GM21619 (cell line): ENCODE measurements around the gene GPR180.

Experiments used
- ATAC-seq: cut with Tn5 transposase; IDR thresholded peaks from one replicate; pipeline ENCODE4 v1.9.1; 2021; ENCODE audit not compliant: unreplicated experiment

Gene GPR180

GRCh38 chr13:94640721-94641120 lies 39.1 kb downstream of the GPR180 start:
- ATAC-seq: no peak

GRCh38 chr13:94641409-94641941 lies 39.8 kb downstream of the GPR180 start:
- ATAC-seq: no peak

- peak; percentile 73 for ATAC-seq
Measured at GRCh38 chr13:94646904-94647303, 45.2 kb downstream of the GPR180 start.

- no peak for ATAC-seq
Measured at GRCh38 chr13:94656176-94656575, 54.5 kb downstream of the GPR180 start.

GRCh38 chr13:94656766-94657165 lies 55.1 kb downstream of the GPR180 start:
- ATAC-seq: peak; percentile 93

GRCh38 chr13:94657167-94657566 lies 55.5 kb downstream of the GPR180 start:
- peak; percentile 10 for ATAC-seq

GRCh38 chr13:94658926-94659597 lies 57.4 kb downstream of the GPR180 start:
- ATAC-seq: no peak

- ATAC-seq: no peak
Measured at GRCh38 chr13:94659598-94659946, 57.9 kb downstream of the GPR180 start.

GRCh38 chr13:94660695-94661326 lies 59.2 kb downstream of the GPR180 start:
- no peak for ATAC-seq

GRCh38 chr13:94661406-94661805 lies 59.7 kb downstream of the GPR180 start:
- ATAC-seq: no peak

- no peak for ATAC-seq
Measured at GRCh38 chr13:94662274-94662945, 60.8 kb downstream of the GPR180 start.

GRCh38 chr13:94664889-94665288 lies 63.2 kb downstream of the GPR180 start:
- ATAC-seq: no peak

- no peak for ATAC-seq
Measured at GRCh38 chr13:94666065-94666464, 64.4 kb downstream of the GPR180 start.

GRCh38 chr13:94667190-94667589 lies 65.5 kb downstream of the GPR180 start:
- no peak for ATAC-seq

GRCh38 chr13:94672400-94672799 lies 70.7 kb downstream of the GPR180 start:
- ATAC-seq: no peak

- ATAC-seq: no peak
Measured at GRCh38 chr13:94673851-94674250, 72.2 kb downstream of the GPR180 start.

GRCh38 chr13:94674609-94675348 lies 73.1 kb downstream of the GPR180 start:
- ATAC-seq: peak; percentile 84

GRCh38 chr13:94677799-94678198 lies 76.1 kb downstream of the GPR180 start:
- ATAC-seq: no peak

- no peak for ATAC-seq
Measured at GRCh38 chr13:94678845-94679244, 77.2 kb downstream of the GPR180 start.

GRCh38 chr13:94679614-94680013 lies 78.0 kb downstream of the GPR180 start:
- ATAC-seq: no peak

GRCh38 chr13:94682229-94682628 lies 80.6 kb downstream of the GPR180 start:
- no peak for ATAC-seq
